CD14-positive monocyte (primary cell): ENCODE results near the gene RANBP10. TPM values are rescaled to one million over a fixed set of nuclear protein-coding genes. Genes with fewer than 3 reads are reported as not detected.

Source experiments
- DNase-seq, 3 donors: peaks; one replicate each; pipeline ENCODE4 v3.0.0-alpha.2; 2011 to 2022
- H2AFZ ChIP-seq: 2 replicates; pipeline ENCODE4 v1.6.0; 2012; ENCODE audit warnings: mild to moderate bottlenecking, low read depth, low read length, inconsistent platforms; ENCODE audit not compliant: insufficient read depth, poor library complexity, severe bottlenecking
- H3K27ac ChIP-seq, 2 donors: 1 replicate in 1 of 2; 2 replicates in 1 of 2; pipeline ENCODE4 v1.5.1; 2012 to 2013; ENCODE audit warnings: low read length in 2 of 2, control low read depth in 1 of 2, inconsistent platforms in 1 of 2, low read depth in 1 of 2, mild to moderate bottlenecking in 1 of 2
- H3K27me3 ChIP-seq, 2 donors: one replicate each; pipeline versions ENCODE4 v1.6.0 to v1.6.1; 2011 to 2013; ENCODE audit warnings: low read length in 2 of 2; ENCODE audit not compliant: control insufficient read depth in 2 of 2, insufficient read depth in 2 of 2
- H3K36me3 ChIP-seq, 2 donors: replicated peaks in 1 of 2; 1 replicate in 1 of 2; 2 replicates in 1 of 2; pipeline versions ENCODE4 v1.5.1 to v1.6.1; 2012 to 2013; ENCODE audit warnings: low read length in 2 of 2, control low read depth in 1 of 2, inconsistent platforms in 1 of 2, mild to moderate bottlenecking in 1 of 2; ENCODE audit not compliant: insufficient read depth in 2 of 2, control insufficient read depth in 1 of 2
- H3K4me1 ChIP-seq, 2 donors: 1 replicate in 1 of 2; 2 replicates in 1 of 2; pipeline versions ENCODE4 v1.5.1 to v1.6.1; 2012 to 2013; ENCODE audit warnings: low read length in 2 of 2, control low read depth in 1 of 2, inconsistent platforms in 1 of 2, mild to moderate bottlenecking in 1 of 2, moderate library complexity in 1 of 2; ENCODE audit not compliant: insufficient read depth in 2 of 2, control insufficient read depth in 1 of 2
- H3K4me2 ChIP-seq: replicated peaks from 2 replicates; pipeline ENCODE3; 2012; ENCODE audit warnings: low read length, moderate library complexity, mild to moderate bottlenecking; ENCODE audit not compliant: poor library complexity, severe bottlenecking; ENCODE audit errors: extremely low read depth
- H3K4me3 ChIP-seq, 3 experiments: fragments of 200-600 bp in 1 of 3; sonication (generic) in 1 of 3; replicated peaks in 1 of 3; 1 replicate in 2 of 3; 2 replicates in 1 of 3; pipeline ENCODE4 v1.5.1; 2011 to 2013; ENCODE audit warnings: low read length in 3 of 3, mild to moderate bottlenecking in 3 of 3, control low read depth in 2 of 3, low read depth in 2 of 3, inconsistent platforms in 1 of 3, moderate library complexity in 1 of 3
- H3K79me2 ChIP-seq: 2 replicates; pipeline ENCODE4 v1.6.0; 2012; ENCODE audit warnings: mild to moderate bottlenecking, control low read depth, inconsistent platforms, low read length, moderate library complexity; ENCODE audit not compliant: insufficient read depth
- H3K9ac ChIP-seq: 2 replicates; pipeline ENCODE4 v1.6.0; 2017; ENCODE audit warnings: low read length, mild to moderate bottlenecking; ENCODE audit not compliant: insufficient read depth, poor library complexity, severe bottlenecking
- H3K9me3 ChIP-seq, 2 donors: replicated peaks in 1 of 2; 1 replicate in 1 of 2; 2 replicates in 1 of 2; pipeline versions ENCODE4 v1.5.1 to v1.6.1; 2012 to 2013; ENCODE audit warnings: low read length in 2 of 2, control low read depth in 1 of 2; ENCODE audit not compliant: control insufficient read depth in 1 of 2, insufficient read depth in 1 of 2
- H4K20me1 ChIP-seq: 2 replicates; pipeline ENCODE4 v1.6.0; 2012; ENCODE audit warnings: mild to moderate bottlenecking, low read length, control low read depth, moderate library complexity; ENCODE audit not compliant: insufficient read depth
- H3K27ac Mint-ChIP-seq, 7 donors: one replicate each; pipeline ENCODE4 v1.8.0; 2020; ENCODE audit warnings: mild to moderate bottlenecking in 7 of 7, mixed read lengths in 7 of 7, moderate library complexity in 6 of 7, inconsistent platforms in 2 of 7
- H3K27me3 Mint-ChIP-seq, 3 donors: one replicate each; pipeline ENCODE4 v1.8.0; 2021 to 2022; ENCODE audit warnings: low read depth in 3 of 3, mild to moderate bottlenecking in 3 of 3, mixed read lengths in 3 of 3, moderate library complexity in 3 of 3, inconsistent platforms in 1 of 3
- H3K36me3 Mint-ChIP-seq, 2 donors: one replicate each; pipeline ENCODE4 v1.8.0; 2020; ENCODE audit warnings: mixed read lengths in 2 of 2, inconsistent platforms in 1 of 2, mild to moderate bottlenecking in 1 of 2
- H3K4me1 Mint-ChIP-seq: one replicate; pipeline ENCODE4 v1.8.0; 2020; ENCODE audit warnings: mild to moderate bottlenecking, mixed read lengths
- H3K4me3 Mint-ChIP-seq, 2 donors: one replicate each; pipeline ENCODE4 v1.8.0; 2020; ENCODE audit warnings: mild to moderate bottlenecking in 2 of 2, mixed read lengths in 2 of 2, moderate library complexity in 1 of 2
- H3K9me3 Mint-ChIP-seq, 7 donors: one replicate each; pipeline ENCODE4 v1.8.0; 2020 to 2022; ENCODE audit warnings: mixed read lengths in 7 of 7, mild to moderate bottlenecking in 6 of 7, moderate library complexity in 6 of 7, inconsistent platforms in 2 of 7
- CTCF ChIP-seq: fragments of 200-600 bp; IDR thresholded peaks from one replicate; pipeline ENCODE4 v1.8.0; 2022; ENCODE audit warnings: antibody characterized with exemption, mild to moderate bottlenecking
- WGBS: methylation state at CpG from one replicate; pipeline ENCODE4 v1.1.5; 2013; ENCODE audit warnings: missing lambda C conversion rate; ENCODE audit not compliant: insufficient coverage; 5-methylcytosine and 5-hydroxymethylcytosine counted together
- intact Hi-C, 2 donors: fragments of 100-400 bp; cut with micrococcal nuclease; formaldehyde crosslinking; loops; one replicate each; pipeline versions ENCODE4 v1.15.0 to v1.15.1; 2023
- polyA plus RNA-seq, 3 donors: library from polyadenylated mRNA; depleted of rRNA in 1 of 3; unstranded in 2 of 3; stranded (reverse) in 1 of 3; fragments of 300-500 nt in 2 of 3; fragments of >200 nt in 1 of 3; fragmentation: Illumina TruSeq in 2 of 3; gene quantifications; 1 replicate in 2 of 3; 2 replicates in 1 of 3; pipeline ENCODE4 v1.2.3, GENCODE V29; 2012 to 2021

RANBP10 gene
- polyA plus RNA-seq, 3 donors, result 6.4 to 16.7 (median 6.6) TPM

GRCh38 chr16:67723151-67723910 is 83.0 kb downstream of the RANBP10 start:
- no peaks in the 10 kb centered on the region for H3K9me3 Mint-ChIP-seq
- no peak overlapping the region for H3K4me3 Mint-ChIP-seq
- H3K27me3 Mint-ChIP-seq, result peaks cover 0 to 2% (median 0%) of the 10 kb centered on the region in 3 donors
- Histone ChIP-seq H4K20me1 (no peaks in the 10 kb centered on the region), H3K4me1 (peaks cover 12 to 20% of the 10 kb centered on the region in 2 donors), H3K79me2 (peaks cover 6% of the 10 kb centered on the region), H3K4me3 (no peak overlapping the region), H3K9me3 (no peaks in the 10 kb centered on the region), H3K9ac (no peak overlapping the region), H3K36me3 (peaks cover 31 to 49% of the 10 kb centered on the region in 2 donors), H2AFZ (no peak overlapping the region), H3K27me3 (no peaks in the 10 kb centered on the region), H3K27ac (no peak overlapping the region), H3K4me2 (no peak overlapping the region)
- peak overlapping the region in 1 of 7 donors; percentile 21 for H3K27ac Mint-ChIP-seq
- intact Hi-C loops, result no loop called here
- peaks cover 16% of the 10 kb centered on the region for H3K4me1 Mint-ChIP-seq
- no peak for DNase-seq
- no peak for TF ChIP-seq CTCF
- peaks cover 26 to 42% of the 10 kb centered on the region in 2 donors for H3K36me3 Mint-ChIP-seq
- 98% methylated on average over 5 of the region's 5 CpGs for WGBS

GRCh38 chr16:67720236-67720635 is 86.1 kb downstream of the RANBP10 start:
- H3K9me3 Mint-ChIP-seq, result no peaks in the 10 kb centered on the region
- intact Hi-C loops, result no loop called here
- H3K27me3 ChIP-seq, result no peaks in the 10 kb centered on the region
- H3K4me1 ChIP-seq, result peaks cover 17 to 27% of the 10 kb centered on the region in 2 donors
- H2AFZ ChIP-seq, result peak overlapping the region; percentile 95
- H3K36me3 Mint-ChIP-seq, result peaks cover 17% of the 10 kb centered on the region in 2 donors
- no CpG with 5 or more reads among the region's 1 CpG for WGBS
- peak overlapping the region; percentile 91 to 97 (median 94) for H3K27ac Mint-ChIP-seq
- peak overlapping the region in 1 of 2 donors; percentile 96 for H3K27ac ChIP-seq
- no peak for DNase-seq
- peak overlapping the region in 1 of 3 experiments; percentile 98 for H3K4me3 ChIP-seq
- H3K9me3 ChIP-seq, result no peaks in the 10 kb centered on the region
- peaks cover 0 to 2% (median 0%) of the 10 kb centered on the region in 3 donors for H3K27me3 Mint-ChIP-seq
- H3K36me3 ChIP-seq, result peaks cover 10 to 21% of the 10 kb centered on the region in 2 donors
- H3K4me1 Mint-ChIP-seq, result peaks cover 29% of the 10 kb centered on the region
- peaks cover 21% of the 10 kb centered on the region for H3K79me2 ChIP-seq
- peak overlapping the region; percentile 83 for H3K9ac ChIP-seq
- H4K20me1 ChIP-seq, result no peaks in the 10 kb centered on the region
- H3K4me3 Mint-ChIP-seq, result peak overlapping the region; percentile 93 to 96
- peak overlapping the region; percentile 99 for H3K4me2 ChIP-seq
- no peak for TF ChIP-seq CTCF
